Measurements from ENCODE around the gene FXYD4.

FXYD4 gene

GRCh38 chr10:43339136-43339535 lies 32.3 kb upstream of the FXYD4 start:
- no peaks in the 10 kb centered on the region for H3K36me3 Mint-ChIP-seq
- H3K27ac Mint-ChIP-seq = no peak overlapping the region
- no peaks in the 10 kb centered on the region for H3K9me3 Mint-ChIP-seq
- H3K4me1 Mint-ChIP-seq = peaks cover 17% of the 10 kb centered on the region
- DNase-seq (ENCODE audit: low spot score in 2 of 2) = no peak
- no peak for ATAC-seq
- H3K4me3 Mint-ChIP-seq = no peak overlapping the region

GRCh38 chr10:43340101-43340500 lies 31.3 kb upstream of the FXYD4 start:
- H3K4me1 Mint-ChIP-seq = peaks cover 25% of the 10 kb centered on the region
- H3K27ac Mint-ChIP-seq = peak overlapping the region; percentile 15

GRCh38 chr10:43340619-43341018 lies 30.8 kb upstream of the FXYD4 start:
- Mint-ChIP-seq H3K9me3 (no peaks in the 10 kb centered on the region), H3K36me3 (no peaks in the 10 kb centered on the region), H3K4me3 (no peak overlapping the region), H3K4me1 (peaks cover 25% of the 10 kb centered on the region), H3K27ac (peak overlapping the region; percentile 15)
- ATAC-seq (no peak), DNase-seq (ENCODE audit: low spot score in 2 of 2) (no peak)

More at GRCh38 chr10:43340101-43340500, 31.3 kb upstream of the FXYD4 start:
- DNase-seq (ENCODE audit: low spot score in 2 of 2) (no peak), ATAC-seq (no peak)
- no peaks in the 10 kb centered on the region for H3K9me3 Mint-ChIP-seq
- no peak overlapping the region for H3K4me3 Mint-ChIP-seq
- H3K36me3 Mint-ChIP-seq = no peaks in the 10 kb centered on the region

GRCh38 chr10:43341450-43341849 lies 30.0 kb upstream of the FXYD4 start:
- H3K4me1 Mint-ChIP-seq = peaks cover 25% of the 10 kb centered on the region
- no peaks in the 10 kb centered on the region for H3K36me3 Mint-ChIP-seq
- no peaks in the 10 kb centered on the region for H3K9me3 Mint-ChIP-seq
- no peak overlapping the region for H3K27ac Mint-ChIP-seq
- ATAC-seq (no peak), DNase-seq (ENCODE audit: low spot score in 2 of 2) (no peak)
- H3K4me3 Mint-ChIP-seq = no peak overlapping the region

GRCh38 chr10:43342279-43343125 lies 28.9 kb upstream of the FXYD4 start:
- Mint-ChIP-seq H3K9me3 (no peaks in the 10 kb centered on the region), H3K4me1 (peaks cover 25% of the 10 kb centered on the region), H3K27ac (no peak overlapping the region), H3K4me3 (no peak overlapping the region), H3K36me3 (no peaks in the 10 kb centered on the region)
- no peak for DNase-seq (ENCODE audit: low spot score in 2 of 2)
- no peak for ATAC-seq

- no peak for ATAC-seq
- H3K4me3 Mint-ChIP-seq = no peak overlapping the region
Observed at GRCh38 chr10:43343126-43343525, 28.3 kb upstream of the FXYD4 start.

GRCh38 chr10:43344051-43344450 lies 27.4 kb upstream of the FXYD4 start:
- H3K4me1 Mint-ChIP-seq = peaks cover 34% of the 10 kb centered on the region
- no peak overlapping the region for H3K4me3 Mint-ChIP-seq
- no peaks in the 10 kb centered on the region for H3K36me3 Mint-ChIP-seq
- H3K27ac Mint-ChIP-seq = no peak overlapping the region
- no peak for DNase-seq (ENCODE audit: low spot score in 2 of 2)
- no peaks in the 10 kb centered on the region for H3K9me3 Mint-ChIP-seq
- no peak for ATAC-seq

More at GRCh38 chr10:43343126-43343525, 28.3 kb upstream of the FXYD4 start:
- Mint-ChIP-seq H3K27ac (no peak overlapping the region), H3K9me3 (no peaks in the 10 kb centered on the region), H3K4me1 (peaks cover 26% of the 10 kb centered on the region), H3K36me3 (no peaks in the 10 kb centered on the region)
- no peak for DNase-seq (ENCODE audit: low spot score in 2 of 2)

- no peak for DNase-seq (ENCODE audit: low spot score in 2 of 2)
- H3K4me1 Mint-ChIP-seq = peaks cover 27% of the 10 kb centered on the region
- ATAC-seq = no peak
- no peak overlapping the region for H3K27ac Mint-ChIP-seq
- H3K9me3 Mint-ChIP-seq = no peaks in the 10 kb centered on the region
- no peaks in the 10 kb centered on the region for H3K36me3 Mint-ChIP-seq
- no peak overlapping the region for H3K4me3 Mint-ChIP-seq
Observed at GRCh38 chr10:43347997-43348396, 23.4 kb upstream of the FXYD4 start.

- Mint-ChIP-seq H3K27ac (peak overlapping the region; percentile 72), H3K36me3 (no peaks in the 10 kb centered on the region), H3K4me3 (no peak overlapping the region), H3K4me1 (peaks cover 27% of the 10 kb centered on the region), H3K9me3 (no peaks in the 10 kb centered on the region)
- DNase-seq (ENCODE audit: low spot score in 2 of 2) = peak; percentile 74 to 91
- peak; percentile 99 for ATAC-seq
Observed at GRCh38 chr10:43348511-43349312, 22.7 kb upstream of the FXYD4 start.

- Mint-ChIP-seq H3K36me3 (no peaks in the 10 kb centered on the region), H3K4me1 (peaks cover 16% of the 10 kb centered on the region), H3K4me3 (no peak overlapping the region), H3K9me3 (no peaks in the 10 kb centered on the region), H3K27ac (no peak overlapping the region)
- ATAC-seq = no peak
- no peak for DNase-seq (ENCODE audit: low spot score in 2 of 2)
Observed at GRCh38 chr10:43350156-43350555, 21.3 kb upstream of the FXYD4 start.

GRCh38 chr10:43350686-43351085 lies 20.8 kb upstream of the FXYD4 start:
- Mint-ChIP-seq H3K27ac (no peak overlapping the region), H3K9me3 (no peaks in the 10 kb centered on the region), H3K36me3 (no peaks in the 10 kb centered on the region), H3K4me1 (peaks cover 18% of the 10 kb centered on the region), H3K4me3 (no peak overlapping the region)
- DNase-seq (ENCODE audit: low spot score in 2 of 2) (no peak), ATAC-seq (no peak)

GRCh38 chr10:43351301-43351700 lies 20.1 kb upstream of the FXYD4 start:
- no peaks in the 10 kb centered on the region for H3K9me3 Mint-ChIP-seq
- H3K36me3 Mint-ChIP-seq = no peaks in the 10 kb centered on the region
- H3K4me1 Mint-ChIP-seq = peaks cover 24% of the 10 kb centered on the region
- ATAC-seq = no peak
- DNase-seq (ENCODE audit: low spot score in 2 of 2) = no peak
- no peak overlapping the region for H3K4me3 Mint-ChIP-seq
- H3K27ac Mint-ChIP-seq = no peak overlapping the region

GRCh38 chr10:43352951-43353350 lies 18.5 kb upstream of the FXYD4 start:
- no peak overlapping the region for H3K4me3 Mint-ChIP-seq
- peaks cover 24% of the 10 kb centered on the region for H3K4me1 Mint-ChIP-seq
- no peak overlapping the region for H3K27ac Mint-ChIP-seq
- DNase-seq (ENCODE audit: low spot score in 2 of 2) (no peak), ATAC-seq (no peak)
- H3K9me3 Mint-ChIP-seq = no peaks in the 10 kb centered on the region
- no peaks in the 10 kb centered on the region for H3K36me3 Mint-ChIP-seq

GRCh38 chr10:43353495-43354329 lies 17.7 kb upstream of the FXYD4 start:
- H3K4me3 Mint-ChIP-seq = no peak overlapping the region
- no peaks in the 10 kb centered on the region for H3K36me3 Mint-ChIP-seq
- peak overlapping the region; percentile 43 for H3K27ac Mint-ChIP-seq
- H3K9me3 Mint-ChIP-seq = no peaks in the 10 kb centered on the region
- ATAC-seq (no peak), DNase-seq (ENCODE audit: low spot score in 2 of 2) (no peak)
- H3K4me1 Mint-ChIP-seq = peaks cover 17% of the 10 kb centered on the region

GRCh38 chr10:43354330-43354635 lies 17.2 kb upstream of the FXYD4 start:
- Mint-ChIP-seq H3K4me1 (peaks cover 14% of the 10 kb centered on the region), H3K36me3 (no peaks in the 10 kb centered on the region), H3K27ac (peak overlapping the region; percentile 43), H3K9me3 (no peaks in the 10 kb centered on the region), H3K4me3 (no peak overlapping the region)
- DNase-seq (ENCODE audit: low spot score in 2 of 2) (no peak), ATAC-seq (peak; percentile 32)

Data from stimulated activated effector memory CD8-positive, alpha-beta T cell treated with anti-CD3 and anti-CD28 coated beads, Interleukin-12 subunit alpha, Interleukin-12 subunit beta, amount 100 ng/mL, for 72 hours (primary cell).